SK-N-SH treated with all-trans-retinoic acid at 6 μM for 48 hours (cell line): ENCODE measurements around the gene PKP4.
"Not testable (repeated sequence)": the region's sequence is repeated elsewhere in the genome, so short reads cannot be mapped to it uniquely, and the experiment has no call there.

ENCODE experiments used
- ATAC-seq: fragments of 200-7000 bp; cut with Tn5 transposase; 3 replicates; pipeline ENCODE4 v1.9.1; 2020; ENCODE audit warnings: mild to moderate bottlenecking, moderate library complexity
- ARNTL ChIP-seq: fragments of 450-650 bp; formaldehyde crosslinking; IDR thresholded peaks from 2 replicates; pipeline ENCODE4 v1.5.0; 2020; ENCODE audit warnings: low read depth, mild to moderate bottlenecking, moderate library complexity, borderline replicate concordance
- BACH2 ChIP-seq: fragments of 250-450 bp; sonication (Bioruptor Pico); IDR thresholded peaks from 2 replicates; pipeline ENCODE4 v1.9.0; 2021; ENCODE audit warnings: mild to moderate bottlenecking, borderline replicate concordance
- CSDC2 ChIP-seq: fragments of 250-450 bp; sonication (Bioruptor Pico); IDR thresholded peaks from 2 replicates; pipeline ENCODE4 v1.5.0; 2020; ENCODE audit warnings: mild to moderate bottlenecking, moderate library complexity
- ESRRG ChIP-seq: fragments of 250-450 bp; sonication (Bioruptor Pico); IDR thresholded peaks from 2 replicates; pipeline ENCODE4 v1.6.1; 2021; ENCODE audit warnings: mild to moderate bottlenecking
- GLIS3 ChIP-seq: fragments of 250-450 bp; sonication (Bioruptor Pico); IDR thresholded peaks from 2 replicates; pipeline ENCODE4 v1.5.0; 2020; ENCODE audit warnings: mild to moderate bottlenecking, moderate library complexity
- ISL1 ChIP-seq: fragments of 250-450 bp; sonication (Bioruptor Pico); IDR thresholded peaks from 2 replicates; pipeline ENCODE4 v2.1.2; 2022; ENCODE audit warnings: mild to moderate bottlenecking, moderate library complexity
- OSR1 ChIP-seq: fragments of 250-450 bp; sonication (Bioruptor Pico); IDR thresholded peaks from 2 replicates; pipeline ENCODE4 v1.8.0; 2022; ENCODE audit warnings: moderate library complexity, mild to moderate bottlenecking, inconsistent platforms
- PPARA ChIP-seq: fragments of 250-450 bp; sonication (Bioruptor Pico); IDR thresholded peaks from 2 replicates; pipeline ENCODE4 v1.5.0; 2020; ENCODE audit warnings: mild to moderate bottlenecking, borderline replicate concordance
- RARB ChIP-seq: fragments of 250-450 bp; sonication (Bioruptor Pico); IDR thresholded peaks from 2 replicates; pipeline ENCODE4 v1.8.0; 2021; ENCODE audit warnings: mild to moderate bottlenecking, moderate library complexity
- SNAI2 ChIP-seq: fragments of 250-450 bp; sonication (Bioruptor Pico); IDR thresholded peaks from 2 replicates; pipeline ENCODE4 v1.5.0; 2020; ENCODE audit warnings: mild to moderate bottlenecking, moderate library complexity
- TCF4 ChIP-seq: fragments of 250-450 bp; sonication (Bioruptor Pico); IDR thresholded peaks from 2 replicates; pipeline ENCODE4 v1.8.0; 2021; ENCODE audit warnings: mild to moderate bottlenecking, moderate library complexity, borderline replicate concordance
- TOX ChIP-seq: fragments of 250-450 bp; sonication (Bioruptor Pico); IDR thresholded peaks from 2 replicates; pipeline ENCODE4 v1.8.0; 2021; ENCODE audit warnings: mild to moderate bottlenecking, moderate library complexity, borderline replicate concordance
- ZC3H10 ChIP-seq: fragments of 250-450 bp; sonication (Bioruptor Pico); IDR thresholded peaks from 2 replicates; pipeline ENCODE4 v1.5.1; 2021; ENCODE audit warnings: mild to moderate bottlenecking, moderate library complexity
- ZFP3 ChIP-seq: fragments of 250-450 bp; sonication (Bioruptor Pico); IDR thresholded peaks from 2 replicates; pipeline ENCODE4 v1.5.0; 2020; ENCODE audit warnings: mild to moderate bottlenecking, moderate library complexity
- ZFP30 ChIP-seq: fragments of 450-650 bp; formaldehyde crosslinking; IDR thresholded peaks from 2 replicates; pipeline ENCODE4 v1.5.0; 2022; ENCODE audit warnings: mild to moderate bottlenecking, moderate library complexity
- ZNF565 ChIP-seq: fragments of 450-650 bp; formaldehyde crosslinking; conservative IDR thresholded peaks from 2 replicates; pipeline ENCODE4 v1.5.0; 2020; ENCODE audit warnings: low read depth, mild to moderate bottlenecking, moderate library complexity
- ZNF70 ChIP-seq: fragments of 450-650 bp; formaldehyde crosslinking; IDR thresholded peaks from 2 replicates; pipeline ENCODE4 v1.5.0; 2020; ENCODE audit warnings: mild to moderate bottlenecking, moderate library complexity
- ZNF8 ChIP-seq: fragments of 450-650 bp; formaldehyde crosslinking; IDR thresholded peaks from 2 replicates; pipeline ENCODE4 v1.5.0; 2020; ENCODE audit warnings: mild to moderate bottlenecking, moderate library complexity
- TF ChIP-seq, protein P1 (sequence below): fragments of 250-450 bp; sonication (Bioruptor Pico); IDR thresholded peaks from 2 replicates; pipeline ENCODE4 v1.5.1; 2021; ENCODE audit warnings: mild to moderate bottlenecking, moderate library complexity
- TF ChIP-seq, protein P2 (sequence below): fragments of 250-450 bp; sonication (Bioruptor Pico); IDR thresholded peaks from 2 replicates; pipeline ENCODE4 v1.8.0; 2020; ENCODE audit warnings: mild to moderate bottlenecking, moderate library complexity, borderline replicate concordance
- TF ChIP-seq, protein P3 (sequence below): fragments of 250-450 bp; sonication (Bioruptor Pico); IDR thresholded peaks from 2 replicates; pipeline ENCODE4 v1.5.1; 2020; ENCODE audit warnings: low read depth, mild to moderate bottlenecking, moderate library complexity
- TF ChIP-seq, protein P4 (sequence below): fragments of 250-450 bp; sonication (Bioruptor Pico); IDR thresholded peaks from 2 replicates; pipeline ENCODE4 v1.8.0; 2021; ENCODE audit warnings: low read depth, mild to moderate bottlenecking, moderate library complexity, borderline replicate concordance

The PKP4 gene

DNA sequence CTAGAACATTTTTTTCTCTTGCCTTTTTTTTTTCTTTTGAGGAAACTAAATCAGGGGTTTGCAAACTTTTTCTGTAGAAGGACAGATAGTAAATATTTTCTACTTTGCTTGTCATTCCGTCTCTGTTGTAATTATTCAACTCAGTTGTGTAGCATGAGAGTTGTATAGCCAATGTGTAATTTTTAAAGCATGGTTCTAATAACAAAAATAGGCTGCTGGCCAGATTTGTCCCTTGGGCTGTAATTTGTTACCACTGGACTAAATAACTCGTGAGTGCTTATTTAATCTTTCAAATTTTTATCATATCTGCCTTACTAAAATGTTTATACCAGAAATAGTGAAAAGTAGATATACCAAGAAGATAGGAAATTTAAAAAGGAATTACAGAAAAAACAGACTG, 43.2 kb upstream of the PKP4 start:
- TF ChIP-seq ESRRG (CRISPR knock-in tag) = no peak
- TF ChIP-seq TOX (CRISPR knock-in tag) = no peak
- TF ChIP-seq, protein P1, sequence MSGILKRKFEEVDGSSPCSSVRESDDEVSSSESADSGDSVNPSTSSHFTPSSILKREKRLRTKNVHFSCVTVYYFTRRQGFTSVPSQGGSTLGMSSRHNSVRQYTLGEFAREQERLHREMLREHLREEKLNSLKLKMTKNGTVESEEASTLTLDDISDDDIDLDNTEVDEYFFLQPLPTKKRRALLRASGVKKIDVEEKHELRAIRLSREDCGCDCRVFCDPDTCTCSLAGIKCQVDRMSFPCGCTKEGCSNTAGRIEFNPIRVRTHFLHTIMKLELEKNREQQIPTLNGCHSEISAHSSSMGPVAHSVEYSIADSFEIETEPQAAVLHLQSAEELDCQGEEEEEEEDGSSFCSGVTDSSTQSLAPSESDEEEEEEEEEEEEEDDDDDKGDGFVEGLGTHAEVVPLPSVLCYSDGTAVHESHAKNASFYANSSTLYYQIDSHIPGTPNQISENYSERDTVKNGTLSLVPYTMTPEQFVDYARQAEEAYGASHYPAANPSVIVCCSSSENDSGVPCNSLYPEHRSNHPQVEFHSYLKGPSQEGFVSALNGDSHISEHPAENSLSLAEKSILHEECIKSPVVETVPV (CRISPR knock-in tag) = no peak
- no peak for TF ChIP-seq TCF4
- TF ChIP-seq ZNF565 (CRISPR knock-in tag) = no peak
- no peak for TF ChIP-seq PPARA (CRISPR knock-in tag)
- no peak for TF ChIP-seq BACH2
- TF ChIP-seq, protein P2, sequence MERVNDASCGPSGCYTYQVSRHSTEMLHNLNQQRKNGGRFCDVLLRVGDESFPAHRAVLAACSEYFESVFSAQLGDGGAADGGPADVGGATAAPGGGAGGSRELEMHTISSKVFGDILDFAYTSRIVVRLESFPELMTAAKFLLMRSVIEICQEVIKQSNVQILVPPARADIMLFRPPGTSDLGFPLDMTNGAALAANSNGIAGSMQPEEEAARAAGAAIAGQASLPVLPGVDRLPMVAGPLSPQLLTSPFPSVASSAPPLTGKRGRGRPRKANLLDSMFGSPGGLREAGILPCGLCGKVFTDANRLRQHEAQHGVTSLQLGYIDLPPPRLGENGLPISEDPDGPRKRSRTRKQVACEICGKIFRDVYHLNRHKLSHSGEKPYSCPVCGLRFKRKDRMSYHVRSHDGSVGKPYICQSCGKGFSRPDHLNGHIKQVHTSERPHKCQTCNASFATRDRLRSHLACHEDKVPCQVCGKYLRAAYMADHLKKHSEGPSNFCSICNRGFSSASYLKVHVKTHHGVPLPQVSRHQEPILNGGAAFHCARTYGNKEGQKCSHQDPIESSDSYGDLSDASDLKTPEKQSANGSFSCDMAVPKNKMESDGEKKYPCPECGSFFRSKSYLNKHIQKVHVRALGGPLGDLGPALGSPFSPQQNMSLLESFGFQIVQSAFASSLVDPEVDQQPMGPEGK (CRISPR knock-in tag) = no peak
- TF ChIP-seq ZFP30 (CRISPR knock-in tag) = no peak
- no peak for ATAC-seq

DNA sequence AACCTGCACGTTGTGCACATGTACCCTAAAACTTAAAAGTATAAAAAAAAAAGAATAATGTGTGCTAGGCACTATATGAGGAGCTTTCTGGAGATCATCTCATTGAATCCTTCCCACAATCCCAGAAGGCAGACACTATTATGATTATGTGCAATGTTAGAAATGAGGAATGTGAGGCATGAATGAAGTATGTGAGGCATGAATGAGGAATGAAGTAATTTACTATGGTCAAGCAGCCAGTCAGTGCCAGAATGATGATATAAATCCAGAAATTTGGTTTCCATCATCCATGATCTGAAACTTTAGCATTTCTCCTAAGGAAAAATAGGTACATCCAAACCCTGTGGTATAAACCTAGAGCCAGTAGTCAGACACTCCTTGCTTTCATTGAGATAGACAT, 42.2 kb upstream of the PKP4 start:
- ATAC-seq = peak; percentile 70; the same call in 2 of the 3 replicates
- TF ChIP-seq CSDC2 (CRISPR knock-in tag) (no peak), ISL1 (CRISPR knock-in tag) (peak; percentile 52)
- TF ChIP-seq, protein P3, sequence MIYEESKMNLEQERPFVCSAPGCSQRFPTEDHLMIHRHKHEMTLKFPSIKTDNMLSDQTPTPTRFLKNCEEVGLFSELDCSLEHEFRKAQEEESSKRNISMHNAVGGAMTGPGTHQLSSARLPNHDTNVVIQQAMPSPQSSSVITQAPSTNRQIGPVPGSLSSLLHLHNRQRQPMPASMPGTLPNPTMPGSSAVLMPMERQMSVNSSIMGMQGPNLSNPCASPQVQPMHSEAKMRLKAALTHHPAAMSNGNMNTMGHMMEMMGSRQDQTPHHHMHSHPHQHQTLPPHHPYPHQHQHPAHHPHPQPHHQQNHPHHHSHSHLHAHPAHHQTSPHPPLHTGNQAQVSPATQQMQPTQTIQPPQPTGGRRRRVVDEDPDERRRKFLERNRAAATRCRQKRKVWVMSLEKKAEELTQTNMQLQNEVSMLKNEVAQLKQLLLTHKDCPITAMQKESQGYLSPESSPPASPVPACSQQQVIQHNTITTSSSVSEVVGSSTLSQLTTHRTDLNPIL (CRISPR knock-in tag) = peak; percentile 14; the same call in 1 of the 2 replicates

DNA sequence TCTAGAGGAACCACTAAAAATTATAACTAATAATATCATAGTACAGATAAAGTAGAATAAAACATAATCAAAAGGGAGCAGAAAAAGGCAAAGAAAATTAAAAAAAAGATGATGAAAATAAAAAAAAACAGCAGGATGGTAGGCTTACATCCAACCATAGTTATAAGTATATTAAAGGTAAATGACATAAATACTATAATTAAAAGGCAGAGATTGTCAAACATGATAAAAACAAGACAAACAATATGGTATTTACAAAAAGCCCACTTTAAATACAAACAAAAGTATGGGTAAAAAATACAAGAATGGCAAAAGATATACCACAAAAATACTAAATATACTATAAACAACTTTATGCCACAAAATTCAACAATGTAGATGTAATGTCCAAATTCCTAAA, 24.6 kb upstream of the PKP4 start:
- TF ChIP-seq ISL1 (CRISPR knock-in tag) (no peak), ZC3H10 (CRISPR knock-in tag) (no peak), ARNTL (CRISPR knock-in tag) (no peak), ZFP30 (CRISPR knock-in tag) (no peak), ZNF565 (CRISPR knock-in tag) (no peak), TCF4 (no peak), TOX (CRISPR knock-in tag) (no peak), ZNF8 (CRISPR knock-in tag) (no peak)
- ATAC-seq = no peak

DNA sequence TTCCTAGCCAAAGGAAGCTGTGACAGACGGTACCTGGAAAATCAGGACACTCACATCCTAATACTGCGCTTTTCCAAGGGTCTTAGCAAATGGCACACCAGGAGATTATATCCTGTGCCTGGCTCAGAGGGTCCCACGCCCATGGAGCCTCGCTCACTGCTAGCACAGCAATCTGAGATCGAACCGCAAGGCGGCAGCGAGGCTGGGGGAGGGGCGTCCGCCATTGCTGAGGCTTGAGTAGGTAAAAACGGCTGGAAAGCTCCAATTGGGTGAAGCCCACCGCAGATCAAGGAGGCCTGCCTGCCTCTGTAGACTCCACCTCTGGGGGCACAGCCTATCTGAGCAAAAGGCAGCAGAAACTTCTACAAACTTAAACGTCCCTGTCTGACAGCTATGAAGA, 23.0 kb upstream of the PKP4 start:
- not testable (repeated sequence) for ATAC-seq

DNA sequence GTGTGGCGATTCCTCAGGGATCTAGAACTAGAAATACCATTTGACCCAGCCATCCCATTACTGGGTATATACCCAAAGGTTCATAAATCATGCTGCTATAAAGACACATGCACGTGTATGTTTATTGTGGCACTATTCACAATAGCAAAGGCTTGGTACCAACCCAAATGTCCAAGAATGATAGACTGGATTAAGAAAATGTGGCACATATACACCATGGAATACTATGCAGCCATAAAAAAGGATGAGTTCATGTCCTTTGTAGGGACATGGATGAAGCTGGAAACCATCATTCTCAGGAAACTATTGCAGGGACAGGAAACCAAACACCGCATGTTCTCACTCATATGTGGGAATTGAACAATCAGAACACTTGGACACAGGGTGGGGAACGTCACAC, 17.7 kb upstream of the PKP4 start:
- not testable (repeated sequence) for ATAC-seq

DNA sequence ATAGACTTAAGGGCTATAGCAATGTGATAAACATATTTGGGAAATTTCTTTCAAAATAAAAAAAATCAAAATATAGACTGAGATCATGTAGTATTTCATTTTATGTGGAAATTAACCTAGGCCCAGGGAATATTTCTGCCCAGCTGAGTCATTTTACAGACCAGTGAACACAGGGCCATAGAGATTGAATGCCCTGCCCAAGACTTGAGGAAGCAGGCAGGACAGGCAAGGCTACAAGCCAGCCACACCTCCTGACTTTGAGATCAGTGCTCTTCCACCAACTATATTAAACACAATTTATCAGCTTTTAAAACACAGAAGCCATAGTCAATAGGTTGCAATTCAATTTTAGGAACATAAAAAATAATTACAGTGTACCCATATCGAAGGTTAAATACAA, 13.1 kb upstream of the PKP4 start:
- TF ChIP-seq, protein P2 (CRISPR knock-in tag) = no peak
- no peak for TF ChIP-seq GLIS3 (CRISPR knock-in tag)
- TF ChIP-seq TOX (CRISPR knock-in tag) = no peak
- no peak for TF ChIP-seq ESRRG (CRISPR knock-in tag)
- no peak for TF ChIP-seq ZFP30 (CRISPR knock-in tag)
- TF ChIP-seq RARB (CRISPR knock-in tag) = no peak
- TF ChIP-seq, protein P1 (CRISPR knock-in tag) = no peak
- TF ChIP-seq ISL1 (CRISPR knock-in tag) = no peak
- TF ChIP-seq ZFP3 (CRISPR knock-in tag) = no peak
- TF ChIP-seq PPARA (CRISPR knock-in tag) = no peak
- TF ChIP-seq CSDC2 (CRISPR knock-in tag) = no peak
- TF ChIP-seq ZNF70 = no peak
- TF ChIP-seq ARNTL (CRISPR knock-in tag) = no peak
- no peak for TF ChIP-seq ZNF8 (CRISPR knock-in tag)
- TF ChIP-seq OSR1 (CRISPR knock-in tag) = no peak
- TF ChIP-seq, protein P4, sequence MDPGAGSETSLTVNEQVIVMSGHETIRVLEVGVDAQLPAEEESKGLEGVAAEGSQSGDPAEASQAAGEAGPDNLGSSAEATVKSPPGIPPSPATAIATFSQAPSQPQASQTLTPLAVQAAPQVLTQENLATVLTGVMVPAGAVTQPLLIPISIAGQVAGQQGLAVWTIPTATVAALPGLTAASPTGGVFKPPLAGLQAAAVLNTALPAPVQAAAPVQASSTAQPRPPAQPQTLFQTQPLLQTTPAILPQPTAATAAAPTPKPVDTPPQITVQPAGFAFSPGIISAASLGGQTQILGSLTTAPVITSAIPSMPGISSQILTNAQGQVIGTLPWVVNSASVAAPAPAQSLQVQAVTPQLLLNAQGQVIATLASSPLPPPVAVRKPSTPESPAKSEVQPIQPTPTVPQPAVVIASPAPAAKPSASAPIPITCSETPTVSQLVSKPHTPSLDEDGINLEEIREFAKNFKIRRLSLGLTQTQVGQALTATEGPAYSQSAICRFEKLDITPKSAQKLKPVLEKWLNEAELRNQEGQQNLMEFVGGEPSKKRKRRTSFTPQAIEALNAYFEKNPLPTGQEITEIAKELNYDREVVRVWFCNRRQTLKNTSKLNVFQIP (CRISPR knock-in tag) = no peak
- no peak for TF ChIP-seq SNAI2 (CRISPR knock-in tag)
- no peak for TF ChIP-seq ZC3H10 (CRISPR knock-in tag)

More for the DNA sequence above, 13.1 kb upstream of the PKP4 start:
- ATAC-seq = no peak
